ENCODE measurements around the gene ROR2.

ROR2 gene

GRCh38 chr9:91732187-91733005, 217.6 kb downstream of the ROR2 start:
- DNase-seq, result no peak

- no peak for DNase-seq
These were observed 219.2 kb downstream of the ROR2 start for GRCh38 chr9:91730806-91731205.

GRCh38 chr9:91729558-91729842, 220.5 kb downstream of the ROR2 start:
- DNase-seq, result no peak

- no peak for DNase-seq
These were observed 222.1 kb downstream of the ROR2 start for GRCh38 chr9:91727972-91728371.

- peak; percentile 27 to 33 for DNase-seq
These were observed 222.6 kb downstream of the ROR2 start for GRCh38 chr9:91727316-91727861.

GRCh38 chr9:91726406-91727100, 223.5 kb downstream of the ROR2 start:
- DNase-seq, result no peak

GRCh38 chr9:91725651-91726050, 224.4 kb downstream of the ROR2 start:
- no peak for DNase-seq

- DNase-seq, result no peak
These were observed 225.2 kb downstream of the ROR2 start for GRCh38 chr9:91724609-91725505.

GRCh38 chr9:91724068-91724440, 226.0 kb downstream of the ROR2 start:
- no peak for DNase-seq

GRCh38 chr9:91723420-91724067, 226.5 kb downstream of the ROR2 start:
- DNase-seq, result no peak

- no peak for DNase-seq
These were observed 229.0 kb downstream of the ROR2 start for GRCh38 chr9:91720751-91721705.

GRCh38 chr9:91720313-91720712, 229.7 kb downstream of the ROR2 start:
- DNase-seq, result no peak

GRCh38 chr9:91718071-91718470, 232.0 kb downstream of the ROR2 start:
- no peak for DNase-seq

- DNase-seq, result no peak
These were observed 233.2 kb downstream of the ROR2 start for GRCh38 chr9:91716815-91717214.

- no peak for DNase-seq
These were observed 233.8 kb downstream of the ROR2 start for GRCh38 chr9:91716239-91716638.

- no peak for DNase-seq
These were observed 235.0 kb downstream of the ROR2 start for GRCh38 chr9:91714874-91715615.

- peak; percentile 18 to 32 for DNase-seq
These were observed 235.8 kb downstream of the ROR2 start for GRCh38 chr9:91714020-91714806.

- no peak for DNase-seq
These were observed 237.2 kb downstream of the ROR2 start for GRCh38 chr9:91712811-91713210.

GRCh38 chr9:91711755-91712601, 238.1 kb downstream of the ROR2 start:
- DNase-seq, result no peak
